Activated CD4-positive, alpha-beta T cell treated with anti-CD3 and anti-CD28 coated beads, Interleukin-2, amount 50 U/mL, for 4 hours (primary cell): ENCODE data around the gene C19orf38.
"Not testable (repeated sequence)": the region's sequence is repeated elsewhere in the genome, so short reads cannot be mapped to it uniquely, and the experiment has no call there.

Experiments
- DNase-seq, 2 experiments: peaks; one replicate each; pipeline ENCODE4 v3.0.0-alpha.2; 2020

C19orf38 gene

GRCh38 chr19:10852098-10852800 is 4.0 kb downstream of the C19orf38 start:
- DNase-seq: no peak

- DNase-seq: no peak
Measured at GRCh38 chr19:10852941-10853340, 4.7 kb downstream of the C19orf38 start.

DNA sequence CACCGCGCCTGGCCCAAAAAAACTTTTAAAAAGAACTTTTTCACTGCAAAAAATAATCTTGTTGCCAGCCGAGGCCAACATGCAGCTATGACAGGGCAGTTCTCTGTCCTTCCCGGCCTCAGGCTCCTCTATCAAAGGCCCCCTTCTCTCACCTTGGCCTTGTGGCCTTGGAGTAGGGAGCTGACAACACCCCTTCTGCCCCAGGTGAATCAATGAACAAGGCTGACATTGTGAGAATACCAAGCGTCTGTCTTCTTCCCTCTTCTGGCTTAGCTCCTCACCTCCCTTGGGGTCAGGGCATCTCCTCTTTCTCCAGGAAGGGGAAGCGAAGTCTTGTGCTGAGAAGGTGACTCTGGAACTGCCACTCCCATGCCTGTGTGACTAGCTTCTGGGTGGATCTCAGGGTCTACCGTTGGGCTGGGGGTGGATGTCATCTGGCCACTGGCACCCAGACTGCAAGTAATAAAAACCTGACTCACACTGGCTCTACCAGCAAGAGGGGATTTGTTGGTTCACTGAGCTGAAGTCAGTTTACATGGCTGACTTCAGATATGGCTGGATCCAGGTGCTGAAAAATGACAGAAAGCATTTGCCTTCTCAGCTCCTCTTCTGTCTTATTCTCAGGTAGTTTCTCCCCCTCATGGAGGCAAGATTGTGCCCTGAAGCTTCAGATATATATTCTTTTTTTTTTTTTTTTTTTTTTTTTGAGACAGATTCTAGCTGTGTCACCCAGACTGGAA is 6.3 kb downstream of the C19orf38 start:
- DNase-seq: no peak

GRCh38 chr19:10855879-10856522 is 7.8 kb downstream of the C19orf38 start:
- no peak for DNase-seq

GRCh38 chr19:10856899-10857298 is 8.7 kb downstream of the C19orf38 start:
- DNase-seq: not testable (repeated sequence)

GRCh38 chr19:10858204-10858828 is 10.1 kb downstream of the C19orf38 start:
- no peak for DNase-seq

GRCh38 chr19:10861103-10861651 is 13.0 kb downstream of the C19orf38 start:
- peak in 1 of 2 experiments; percentile 31 for DNase-seq

DNA sequence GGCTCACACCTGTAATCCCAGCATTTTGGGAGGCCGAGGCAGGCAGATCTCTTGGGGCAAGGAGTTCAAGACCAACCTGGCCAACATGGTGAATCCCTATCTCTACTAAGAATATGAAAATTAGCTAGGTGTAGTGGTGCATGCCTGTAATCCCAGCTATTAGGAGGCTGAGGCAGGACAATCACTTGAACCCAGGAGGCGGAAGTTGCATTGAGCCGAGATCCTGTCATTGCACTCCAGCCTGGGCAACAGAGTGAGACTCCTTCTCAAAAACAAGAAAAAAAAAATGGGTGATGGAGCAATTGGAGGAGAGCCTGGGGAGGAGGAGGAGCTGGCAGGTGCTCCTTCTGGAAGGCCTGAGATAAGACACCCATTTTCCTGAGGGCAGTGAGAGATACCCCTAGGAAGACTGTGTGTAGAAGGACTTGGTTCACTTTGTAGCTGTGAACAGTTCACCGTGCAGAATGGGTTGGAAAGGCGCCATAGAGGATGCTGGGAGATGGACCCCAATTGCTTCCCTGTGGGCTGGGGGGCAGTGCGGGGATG is 14.4 kb downstream of the C19orf38 start:
- DNase-seq: no peak

DNA sequence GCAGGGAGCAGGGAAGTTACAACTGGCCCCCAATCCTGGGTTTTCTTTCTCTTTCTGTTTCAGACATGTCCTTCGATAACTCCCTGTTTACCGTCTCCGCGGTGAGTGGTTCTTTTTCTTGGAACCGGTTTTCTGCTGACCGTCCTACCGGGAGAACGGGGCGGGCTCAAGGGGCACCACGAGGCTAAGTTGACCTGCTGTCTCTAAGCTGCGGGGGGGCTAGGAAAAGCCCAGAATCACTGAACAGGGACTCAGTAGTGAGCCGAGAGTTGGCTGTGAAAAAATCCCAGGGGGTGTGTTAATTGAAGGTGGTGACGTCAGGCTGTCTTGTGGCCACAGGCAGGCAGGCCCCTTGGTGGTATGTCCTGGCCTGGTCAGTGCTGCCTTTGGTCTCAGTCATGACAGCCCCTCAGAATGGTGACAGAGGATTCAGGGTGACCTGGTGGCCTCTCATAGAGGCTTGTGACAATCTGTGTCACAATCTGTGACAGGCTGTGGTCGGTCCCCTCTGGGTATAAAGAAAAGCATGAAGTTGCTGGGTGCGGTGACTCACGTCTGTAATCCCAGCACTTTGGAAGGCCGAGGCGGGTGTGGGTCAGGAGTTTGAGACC is 15.0 kb downstream of the C19orf38 start:
- DNase-seq: no peak

DNA sequence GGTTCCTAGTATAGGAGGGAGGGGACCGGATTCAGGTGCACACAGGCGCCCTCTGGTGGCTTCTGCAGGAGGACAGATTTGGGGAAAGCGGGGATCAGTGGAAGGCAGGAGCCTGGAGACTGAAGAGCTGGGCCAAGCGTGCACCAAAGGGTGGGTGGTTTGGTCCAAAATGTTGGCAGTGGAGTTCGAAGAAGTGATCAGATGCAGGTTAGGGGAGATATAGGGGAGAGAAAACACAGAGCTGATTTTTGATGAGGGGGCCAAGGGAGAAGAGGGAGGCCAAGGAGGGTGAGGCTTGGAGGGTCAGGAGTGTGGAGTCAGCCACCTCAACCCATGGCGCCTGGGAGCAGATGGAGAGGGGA is 16.3 kb downstream of the C19orf38 start:
- peak; percentile 80 for DNase-seq

DNA sequence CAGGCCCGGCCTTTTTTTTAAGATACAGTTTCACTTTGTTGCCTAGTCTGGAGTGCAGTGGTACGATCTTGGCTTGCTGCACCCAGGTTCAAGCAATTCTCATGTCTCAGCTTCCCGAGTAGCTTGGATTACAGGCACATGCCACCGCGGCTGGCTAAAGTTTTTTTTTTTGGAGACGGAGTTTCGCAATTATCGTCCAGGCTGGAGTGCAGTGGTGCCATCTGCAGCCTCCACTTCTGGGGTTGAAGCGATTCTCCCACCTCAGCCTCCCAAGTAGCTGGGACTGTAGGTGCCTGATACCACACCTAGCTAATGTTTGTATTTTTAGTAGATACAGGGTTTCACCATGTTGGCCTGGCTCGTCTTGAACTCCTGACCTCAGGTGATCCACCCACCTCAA is 18.3 kb downstream of the C19orf38 start:
- no peak for DNase-seq

GRCh38 chr19:10868872-10869547 is 20.8 kb downstream of the C19orf38 start:
- DNase-seq: no peak

- not testable (repeated sequence) for DNase-seq
Measured at GRCh38 chr19:10869872-10870311, 21.7 kb downstream of the C19orf38 start.

DNA sequence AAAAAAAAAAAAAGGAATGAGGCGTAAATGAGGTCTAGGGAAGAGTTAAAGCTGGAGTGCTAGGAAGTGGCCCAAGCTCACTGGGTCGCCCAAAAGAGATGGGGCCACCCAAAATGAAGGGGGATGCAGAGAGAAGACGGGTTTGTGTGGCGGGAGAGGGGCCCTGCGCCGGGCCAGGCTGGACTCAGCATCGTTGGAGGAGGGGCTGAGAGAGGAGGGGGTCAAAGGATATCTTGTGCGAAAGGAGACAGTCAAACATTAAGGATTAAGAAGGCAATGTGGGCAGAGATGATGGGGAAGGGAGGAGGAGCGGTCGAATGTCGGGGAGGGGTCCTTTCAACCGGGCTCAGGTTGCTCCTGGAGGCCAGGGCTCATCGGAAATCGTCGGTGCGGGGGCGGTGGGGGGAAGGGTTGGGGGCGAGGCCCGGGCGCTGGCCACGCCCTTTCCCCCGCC is 22.3 kb downstream of the C19orf38 start:
- DNase-seq: no peak

- peak; percentile 99 for DNase-seq
Measured at GRCh38 chr19:10870955-10871603, 22.9 kb downstream of the C19orf38 start, which contains the start of gene CARM1. Gene CARM1, plus strand, starts transcription at chr19:10871553. Its CDS starts 150 bp downstream, at chr19:10871703.

DNA sequence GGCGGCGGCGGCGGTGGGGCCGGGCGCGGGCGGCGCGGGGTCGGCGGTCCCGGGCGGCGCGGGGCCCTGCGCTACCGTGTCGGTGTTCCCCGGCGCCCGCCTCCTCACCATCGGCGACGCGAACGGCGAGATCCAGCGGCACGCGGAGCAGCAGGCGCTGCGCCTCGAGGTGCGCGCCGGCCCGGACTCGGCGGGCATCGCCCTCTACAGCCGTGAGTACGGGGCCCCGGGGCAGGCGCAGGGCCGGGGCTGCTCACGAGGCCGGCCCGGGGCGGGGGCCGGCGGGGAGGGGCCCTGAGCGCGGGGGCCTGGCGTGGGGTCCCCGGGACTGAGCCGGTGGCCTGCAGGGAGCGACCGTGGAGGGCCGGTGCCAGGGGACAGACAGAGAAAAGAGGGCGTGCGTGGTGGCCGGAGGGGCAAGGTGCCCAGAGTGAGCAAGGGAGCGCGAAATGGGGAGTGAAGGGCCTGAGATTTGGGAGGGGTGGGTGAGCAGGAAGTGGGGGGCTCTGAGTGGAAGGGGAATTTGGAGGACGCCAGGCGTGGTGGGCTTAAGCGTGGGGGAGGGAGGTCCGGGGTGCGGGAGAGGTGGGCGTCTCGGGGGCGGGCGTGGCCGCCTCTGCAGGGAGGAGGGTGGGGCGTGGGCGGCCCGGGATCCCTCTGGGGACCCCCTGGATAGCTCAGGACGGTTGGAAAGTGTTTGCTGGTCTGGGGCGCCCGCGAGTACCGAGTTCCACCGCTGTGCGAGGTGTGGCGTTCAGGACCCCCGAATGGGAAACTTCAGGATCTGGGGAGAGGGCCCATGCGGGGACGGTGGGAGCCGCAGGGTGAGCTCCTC is 23.7 kb downstream of the C19orf38 start:
- DNase-seq: peak; percentile 10 to 22

DNA sequence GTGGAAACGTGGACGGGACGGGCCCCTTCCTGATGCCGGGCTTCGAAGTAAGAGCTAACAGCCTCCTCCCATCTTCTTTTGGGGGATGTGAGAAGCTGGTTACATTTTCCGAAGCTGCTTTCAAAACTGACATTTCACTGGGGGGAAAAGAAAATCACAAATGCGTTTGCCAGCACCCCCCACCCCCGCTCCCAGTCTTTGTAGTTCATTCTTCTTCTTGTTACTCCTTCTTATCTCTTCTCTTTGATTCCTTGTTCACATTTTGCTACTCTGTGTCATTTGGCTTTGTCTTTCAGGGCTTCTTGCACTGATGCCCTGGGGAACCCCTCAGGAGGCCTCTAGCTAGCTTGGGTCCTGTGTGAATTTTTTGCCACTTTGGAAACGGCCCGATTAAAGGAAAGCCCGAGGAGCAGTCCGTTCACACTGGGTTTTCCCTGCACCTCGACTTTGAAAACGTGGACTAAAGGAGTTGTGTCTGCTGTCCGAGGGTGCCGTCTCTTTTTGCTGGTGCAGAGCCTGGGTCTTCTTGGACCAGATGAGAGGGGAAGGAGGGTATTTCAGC is 24.4 kb downstream of the C19orf38 start:
- DNase-seq: peak; percentile 35 to 39

GRCh38 chr19:10874024-10874423 is 25.8 kb downstream of the C19orf38 start:
- DNase-seq: no peak

DNA sequence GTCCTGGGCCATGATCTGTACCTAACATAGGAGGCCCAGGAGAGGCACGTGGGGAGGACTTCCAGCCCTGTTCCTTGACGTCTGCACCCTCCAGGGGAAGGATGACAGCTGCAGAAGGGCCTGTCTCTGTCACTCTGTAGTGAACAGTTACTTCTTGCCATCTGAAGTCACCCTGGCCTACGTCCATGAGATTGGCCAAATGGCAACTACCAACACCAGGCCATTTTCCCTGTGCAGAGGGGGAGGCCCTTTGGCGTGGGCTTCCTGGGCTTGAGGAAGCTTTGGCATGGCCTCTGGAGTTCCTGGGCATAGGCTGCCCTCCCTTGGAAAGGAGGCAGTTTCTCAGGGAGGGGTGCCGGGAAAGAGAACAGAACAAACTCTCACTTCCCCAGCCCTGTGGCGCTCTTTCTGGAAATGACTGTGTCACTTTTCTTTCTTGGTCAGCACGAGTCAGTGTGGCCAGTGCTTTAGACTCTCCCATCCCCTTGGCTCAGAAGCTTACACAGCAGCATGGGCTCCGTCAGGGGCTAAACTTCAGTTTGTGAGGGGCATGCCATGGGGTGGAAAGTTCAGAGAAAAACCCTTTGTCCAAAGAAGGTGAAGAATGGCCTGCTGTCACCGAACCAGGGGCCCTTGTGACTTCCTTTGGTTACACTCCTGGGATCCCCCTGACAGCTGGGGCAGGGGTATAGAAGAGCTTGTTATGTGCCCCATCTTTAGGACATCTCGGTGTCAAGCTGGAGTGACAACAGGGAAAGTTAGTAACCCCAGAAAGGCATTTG is 28.4 kb downstream of the C19orf38 start:
- no peak for DNase-seq
